HEK293T (cell line): Measurements from ENCODE around the gene PRR27.

Experiments
- CTCF ChIA-PET: fragments of 350-600 bp; formaldehyde crosslinking; extraction: SDS; loops from one replicate; lab custom pipeline; 2021; ENCODE audit warnings: antibody characterized with exemption, inconsistent platforms; lab: Yijun Ruan, JAX
- POLR2A ChIA-PET: fragments of 350-600 bp; formaldehyde crosslinking; extraction: SDS; loops from one replicate; lab custom pipeline; 2020; ENCODE audit warnings: antibody characterized with exemption, inconsistent platforms; lab: Yijun Ruan, JAX
- DNase-seq: peaks from one replicate; pipeline ENCODE4 v3.0.0; 2012; ENCODE audit warnings: mixed read lengths; ENCODE audit errors: extremely low spot score
- ARNT ChIP-seq: fragments of 450-650 bp; IDR thresholded peaks from 2 replicates; pipeline ENCODE4 v1.6.1; 2017; ENCODE audit warnings: mild to moderate bottlenecking
- BHLHE40 ChIP-seq: fragments of 450-650 bp; IDR thresholded peaks from 2 replicates; pipeline ENCODE4 v1.6.1; 2016; ENCODE audit warnings: mild to moderate bottlenecking, moderate library complexity, borderline replicate concordance
- CTBP1 ChIP-seq: fragments of 450-650 bp; IDR thresholded peaks from 2 replicates; pipeline ENCODE4 v1.6.1; 2016; ENCODE audit warnings: borderline replicate concordance
- ELF4 ChIP-seq: fragments of 450-650 bp; IDR thresholded peaks from 2 replicates; pipeline ENCODE4 v1.6.1; 2017; ENCODE audit warnings: antibody characterized with exemption
- FOXA1 ChIP-seq: fragments of 450-650 bp; IDR thresholded peaks from 2 replicates; pipeline ENCODE4 v1.6.1; 2016; ENCODE audit warnings: mild to moderate bottlenecking
- FOXK2 ChIP-seq: fragments of 450-650 bp; IDR thresholded peaks from 2 replicates; pipeline ENCODE4 v1.6.1; 2016; ENCODE audit warnings: mild to moderate bottlenecking
- FOXM1 ChIP-seq: fragments of 450-650 bp; IDR thresholded peaks from 2 replicates; pipeline ENCODE4 v1.6.1; 2017; ENCODE audit warnings: mild to moderate bottlenecking, borderline replicate concordance
- HDGF ChIP-seq: fragments of 450-650 bp; IDR thresholded peaks from 2 replicates; pipeline ENCODE4 v1.6.1; 2017; ENCODE audit warnings: antibody characterized with exemption, borderline replicate concordance
- L3MBTL2 ChIP-seq: fragments of 450-650 bp; conservative IDR thresholded peaks from 2 replicates; pipeline ENCODE4 v1.6.1; 2016; ENCODE audit warnings: mild to moderate bottlenecking
- LEF1 ChIP-seq: fragments of 450-650 bp; IDR thresholded peaks from 2 replicates; pipeline ENCODE4 v1.6.1; 2017; ENCODE audit warnings: mild to moderate bottlenecking, borderline replicate concordance
- NFRKB ChIP-seq: fragments of 450-650 bp; IDR thresholded peaks from 2 replicates; pipeline ENCODE4 v1.6.1; 2016; ENCODE audit warnings: mild to moderate bottlenecking, moderate library complexity
- SP1 ChIP-seq: fragments of 450-650 bp; IDR thresholded peaks from 2 replicates; pipeline ENCODE4 v1.6.1; 2017
- SUZ12 ChIP-seq: fragments of 450-650 bp; IDR thresholded peaks from 2 replicates; pipeline ENCODE4 v1.6.1; 2016; ENCODE audit warnings: mild to moderate bottlenecking
- TARDBP ChIP-seq: fragments of 450-650 bp; IDR thresholded peaks from 2 replicates; pipeline ENCODE4 v1.6.1; 2016
- ZNF384 ChIP-seq: fragments of 450-650 bp; IDR thresholded peaks from 2 replicates; pipeline ENCODE4 v1.6.1; 2016
- TF ChIP-seq, protein P1 (sequence below): fragments of 450-650 bp; IDR thresholded peaks from 2 replicates; pipeline ENCODE4 v1.6.1; 2016

PRR27 gene

DNA sequence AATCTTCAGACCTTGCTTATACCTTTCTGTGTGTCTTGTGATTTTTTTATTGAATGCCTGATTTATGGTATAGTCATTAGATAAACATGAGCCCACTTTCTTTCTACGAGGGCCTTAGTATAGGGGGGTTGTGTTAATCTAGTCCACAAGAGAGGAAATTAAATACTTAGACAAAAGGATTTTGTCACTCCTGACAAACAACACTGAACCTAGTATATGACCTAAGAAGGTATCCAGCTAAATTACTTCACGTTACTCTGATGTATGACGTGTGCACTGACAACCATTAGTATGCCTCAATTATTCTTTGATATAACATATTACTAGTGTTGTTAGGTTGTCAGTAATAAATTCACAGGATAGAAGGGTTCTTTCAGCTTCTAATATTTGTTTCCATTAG, 2.8 kb upstream of the PRR27 start:
- POLR2A ChIA-PET = no interaction called here
- DNase-seq = no peak
- CTCF ChIA-PET = interaction anchor here (0.5 kb wide), 1 partner anchor 255 kb away, joined by 4 read pairs; no protein-coding TSS in a partner anchor
- no peak for TF ChIP-seq SUZ12
- TF ChIP-seq CTBP1 = no peak
- TF ChIP-seq ELF4 = no peak
- TF ChIP-seq SP1 = no peak
- TF ChIP-seq L3MBTL2 = no peak
- TF ChIP-seq FOXM1 = no peak
- TF ChIP-seq LEF1 = no peak
- no peak for TF ChIP-seq FOXK2
- no peak for TF ChIP-seq BHLHE40
- no peak for TF ChIP-seq ARNT
- TF ChIP-seq TARDBP = no peak
- TF ChIP-seq ZNF384 = no peak
- TF ChIP-seq, protein P1, sequence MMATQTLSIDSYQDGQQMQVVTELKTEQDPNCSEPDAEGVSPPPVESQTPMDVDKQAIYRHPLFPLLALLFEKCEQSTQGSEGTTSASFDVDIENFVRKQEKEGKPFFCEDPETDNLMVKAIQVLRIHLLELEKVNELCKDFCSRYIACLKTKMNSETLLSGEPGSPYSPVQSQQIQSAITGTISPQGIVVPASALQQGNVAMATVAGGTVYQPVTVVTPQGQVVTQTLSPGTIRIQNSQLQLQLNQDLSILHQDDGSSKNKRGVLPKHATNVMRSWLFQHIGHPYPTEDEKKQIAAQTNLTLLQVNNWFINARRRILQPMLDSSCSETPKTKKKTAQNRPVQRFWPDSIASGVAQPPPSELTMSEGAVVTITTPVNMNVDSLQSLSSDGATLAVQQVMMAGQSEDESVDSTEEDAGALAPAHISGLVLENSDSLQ = no peak
- TF ChIP-seq FOXA1 = no peak
- TF ChIP-seq HDGF = no peak
- no peak for TF ChIP-seq NFRKB

DNA sequence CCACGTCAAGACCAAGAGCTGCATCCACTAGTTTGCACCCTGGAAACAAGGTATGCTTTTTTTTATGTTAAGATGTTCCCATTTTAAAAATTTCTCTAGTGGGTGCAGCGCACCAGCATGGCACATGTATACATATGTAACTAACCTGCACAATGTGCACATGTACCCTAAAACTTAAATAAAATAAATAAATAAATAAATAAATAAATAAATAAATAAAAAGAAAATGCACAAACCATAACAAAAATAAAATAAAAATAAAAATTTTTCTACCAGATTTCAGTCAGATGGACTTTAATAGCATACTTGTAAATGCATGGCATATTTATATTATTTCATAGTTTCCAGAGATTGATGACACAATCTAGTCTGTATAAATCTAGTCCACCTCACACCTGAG, 1.9 kb upstream of the PRR27 start:
- DNase-seq = no peak
- ChIA-PET POLR2A (no interaction called here), CTCF (interaction anchor here (0.5 kb wide), 1 partner anchor 256 kb away, joined by 4 read pairs; no protein-coding TSS in a partner anchor)
- TF ChIP-seq LEF1 = no peak
- TF ChIP-seq, protein P1 = no peak
- no peak for TF ChIP-seq L3MBTL2
- no peak for TF ChIP-seq FOXM1
- no peak for TF ChIP-seq ARNT
- TF ChIP-seq HDGF = no peak
- no peak for TF ChIP-seq FOXK2
- TF ChIP-seq TARDBP = no peak

DNA sequence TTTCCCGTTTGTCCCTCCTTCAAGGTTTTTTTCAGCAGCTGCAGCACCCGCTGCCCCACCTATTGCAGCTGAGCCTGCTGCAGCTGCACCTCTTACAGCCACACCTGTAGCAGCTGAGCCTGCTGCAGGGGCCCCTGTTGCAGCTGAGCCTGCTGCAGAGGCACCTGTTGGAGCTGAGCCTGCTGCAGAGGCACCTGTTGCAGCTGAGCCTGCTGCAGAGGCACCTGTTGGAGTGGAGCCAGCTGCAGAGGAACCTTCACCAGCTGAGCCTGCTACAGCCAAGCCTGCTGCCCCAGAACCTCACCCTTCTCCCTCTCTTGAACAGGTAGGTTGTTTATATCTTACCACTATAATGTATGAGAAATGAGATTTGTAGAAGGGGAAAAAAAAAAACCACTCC, 4.5 kb downstream of the PRR27 start:
- TF ChIP-seq FOXM1 = no peak
- TF ChIP-seq BHLHE40 = no peak
- TF ChIP-seq FOXA1 = no peak
- TF ChIP-seq SUZ12 = no peak
- TF ChIP-seq HDGF = no peak
- no peak for TF ChIP-seq SP1
- no peak for TF ChIP-seq FOXK2
- TF ChIP-seq ZNF384 = no peak
- POLR2A ChIA-PET = no interaction called here
- CTCF ChIA-PET = no interaction called here
- no peak for DNase-seq

DNA sequence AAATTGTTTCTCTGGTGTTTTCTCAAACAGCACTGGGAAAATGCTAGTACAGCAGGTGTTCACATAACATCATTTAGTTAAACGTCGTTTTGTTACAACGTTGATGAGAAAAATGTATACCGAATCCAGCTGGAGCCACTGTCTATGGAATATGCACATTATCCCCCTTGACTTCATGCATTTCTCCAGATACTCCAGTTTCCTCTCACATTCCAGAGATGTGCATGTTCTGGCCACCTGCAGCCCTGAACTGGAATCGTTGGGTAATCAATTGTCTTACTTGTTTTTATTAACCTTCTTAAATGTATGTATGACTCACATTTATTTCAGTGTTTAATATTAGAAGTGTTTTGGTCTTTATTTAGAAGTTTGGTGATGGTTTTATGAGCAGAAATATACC, 23.1 kb downstream of the PRR27 start:
- DNase-seq = no peak
- POLR2A ChIA-PET = no interaction called here
- no peak for TF ChIP-seq ARNT
- TF ChIP-seq ELF4 = no peak
- TF ChIP-seq BHLHE40 = no peak
- TF ChIP-seq SUZ12 = no peak
- no peak for TF ChIP-seq SP1
- TF ChIP-seq LEF1 = no peak
- TF ChIP-seq CTBP1 = no peak
- TF ChIP-seq TARDBP = no peak
- TF ChIP-seq, protein P1 = no peak
- CTCF ChIA-PET = interaction anchor here (1.6 kb wide), 1 partner anchor 16 kb away, joined by 3 read pairs; no protein-coding TSS in a partner anchor

DNA sequence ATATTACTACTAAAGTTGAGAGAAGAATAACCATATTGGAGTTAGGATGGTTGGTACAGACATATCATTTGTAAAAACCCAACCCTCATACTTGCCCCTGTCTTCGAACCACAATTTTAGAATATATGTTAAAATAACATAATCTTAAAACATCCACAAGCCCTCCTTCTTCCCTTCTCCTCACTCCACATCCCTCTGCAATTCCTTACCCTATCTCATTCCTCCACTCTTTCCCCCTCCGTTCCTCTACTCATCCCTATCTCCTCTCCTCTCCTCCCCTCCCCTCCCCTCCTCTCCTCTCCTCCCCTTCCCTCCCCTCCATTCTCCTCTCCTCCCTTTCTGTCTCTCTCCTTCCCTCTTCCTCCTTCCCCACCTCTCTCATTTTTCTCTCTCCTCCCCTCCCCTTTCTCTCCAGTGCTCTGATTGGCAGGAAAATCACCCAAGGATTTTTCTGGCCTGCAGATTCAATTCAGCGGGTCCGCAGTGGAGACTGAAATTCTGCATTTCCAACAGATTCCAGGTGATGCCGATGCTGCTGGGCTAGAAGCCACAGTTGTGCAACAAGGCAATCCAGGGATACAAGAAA, 24.1 kb downstream of the PRR27 start:
- ChIA-PET POLR2A (no interaction called here), CTCF (no interaction called here)
- DNase-seq = no peak
- no peak for TF ChIP-seq FOXA1
- TF ChIP-seq TARDBP = no peak
- TF ChIP-seq ARNT = no peak
- no peak for TF ChIP-seq FOXK2
- TF ChIP-seq SP1 = no peak
- TF ChIP-seq ZNF384 = no peak
- no peak for TF ChIP-seq BHLHE40

DNA sequence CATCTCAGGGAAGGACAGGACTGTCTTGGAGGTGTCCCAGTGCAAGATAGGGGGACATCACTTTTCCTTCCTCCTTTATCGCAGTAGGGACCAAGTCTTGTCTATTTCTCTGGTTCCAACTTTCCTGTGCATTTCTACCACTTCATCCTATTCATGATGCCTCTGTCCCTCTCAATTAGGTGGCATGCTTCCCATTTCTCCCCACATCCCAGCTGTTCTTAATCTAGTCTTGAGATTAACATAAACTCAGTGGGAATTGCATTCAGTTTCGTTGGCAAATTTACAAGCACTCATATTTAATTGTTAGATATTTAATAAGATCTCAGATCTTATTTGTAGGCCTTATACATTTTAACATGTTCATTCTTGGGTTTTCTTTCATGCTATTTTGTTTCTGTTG, 25.8 kb downstream of the PRR27 start:
- ChIA-PET CTCF (no interaction called here), POLR2A (no interaction called here)
- TF ChIP-seq ARNT (no peak), SP1 (no peak), CTBP1 (no peak), HDGF (no peak), FOXA1 (no peak), FOXK2 (no peak), LEF1 (no peak), FOXM1 (no peak)
- DNase-seq = no peak

DNA sequence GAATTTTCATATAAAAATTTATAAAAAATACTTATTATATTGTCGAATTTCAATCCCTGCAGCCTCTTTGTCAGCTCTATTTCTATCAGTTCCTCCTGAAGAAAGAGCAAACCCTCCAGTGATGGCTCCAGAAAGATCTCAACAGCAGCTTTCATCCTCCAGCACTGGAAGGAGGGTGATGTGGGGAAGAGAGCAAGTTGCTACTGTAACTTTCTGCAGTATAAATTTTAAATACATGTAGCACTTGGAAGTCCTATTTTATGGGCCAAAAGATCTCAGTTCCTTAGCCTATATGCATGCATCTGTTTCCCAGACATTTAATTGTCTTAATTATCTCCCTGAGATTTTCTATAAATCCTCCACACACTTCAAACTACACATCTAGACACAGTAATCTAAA, 27.8 kb downstream of the PRR27 start:
- TF ChIP-seq TARDBP = no peak
- no peak for TF ChIP-seq FOXM1
- no peak for TF ChIP-seq CTBP1
- no peak for TF ChIP-seq HDGF
- no peak for TF ChIP-seq SP1
- TF ChIP-seq LEF1 = no peak
- no peak for TF ChIP-seq NFRKB
- TF ChIP-seq L3MBTL2 = no peak
- no peak for TF ChIP-seq SUZ12
- TF ChIP-seq ARNT = no peak
- TF ChIP-seq FOXA1 = no peak
- TF ChIP-seq, protein P1 = no peak
- TF ChIP-seq ELF4 = no peak
- no peak for TF ChIP-seq ZNF384
- TF ChIP-seq BHLHE40 = no peak
- no peak for TF ChIP-seq FOXK2
- POLR2A ChIA-PET = no interaction called here
- no peak for DNase-seq
- CTCF ChIA-PET = no interaction called here
